ENCODE measurements around the gene PRDM4. TPM values are rescaled to one million over a fixed set of nuclear protein-coding genes. Genes with fewer than 3 reads are reported as not detected.
"Not testable (repeated sequence)": the region's sequence is repeated elsewhere in the genome, so short reads cannot be mapped to it uniquely, and the experiment has no call there.

The PRDM4 gene
- total RNA-seq, 1 donor from 2014 or later, result 29.2 TPM

DNA sequence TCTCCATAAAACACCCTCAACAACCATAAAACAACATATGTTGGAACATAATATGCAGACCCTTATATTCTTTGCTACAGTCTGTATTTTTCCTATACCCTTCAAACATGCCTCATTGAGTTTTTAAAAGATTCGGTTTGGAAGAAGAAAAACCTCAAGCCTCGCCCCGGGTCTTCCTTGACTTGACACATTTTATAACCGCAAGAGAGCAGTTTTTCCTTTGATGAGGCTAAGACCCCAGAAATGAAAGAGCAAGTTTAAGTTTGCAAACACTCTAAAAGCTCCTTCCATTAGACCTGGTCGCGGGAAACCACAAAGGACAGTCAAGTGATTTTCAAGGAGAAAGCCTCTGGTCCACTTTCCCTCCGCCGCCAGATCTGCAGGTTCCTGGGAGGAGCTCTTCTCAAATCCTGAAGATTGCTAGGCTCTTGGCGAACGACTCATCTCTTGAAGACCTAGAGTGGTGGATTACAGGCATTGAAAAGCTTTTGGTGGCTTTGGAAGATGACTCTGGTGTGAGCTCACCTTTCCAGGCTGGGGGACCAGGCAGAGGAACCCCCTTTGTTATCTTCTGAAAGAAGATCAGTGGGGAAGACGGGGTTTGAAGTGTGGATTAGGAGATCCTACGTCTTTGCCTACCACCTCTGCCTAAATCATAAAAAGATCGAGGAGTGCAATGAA is 13.6 kb upstream of the PRDM4 start, which contains the start of gene ASCL4:
ASCL4 (plus strand) TSS at position 356 of the 681 bp plus-strand sequence. CDS start 515 bp downstream, outside the sequence.
- intact Hi-C loops (cut with micrococcal nuclease), result no loop called here

DNA sequence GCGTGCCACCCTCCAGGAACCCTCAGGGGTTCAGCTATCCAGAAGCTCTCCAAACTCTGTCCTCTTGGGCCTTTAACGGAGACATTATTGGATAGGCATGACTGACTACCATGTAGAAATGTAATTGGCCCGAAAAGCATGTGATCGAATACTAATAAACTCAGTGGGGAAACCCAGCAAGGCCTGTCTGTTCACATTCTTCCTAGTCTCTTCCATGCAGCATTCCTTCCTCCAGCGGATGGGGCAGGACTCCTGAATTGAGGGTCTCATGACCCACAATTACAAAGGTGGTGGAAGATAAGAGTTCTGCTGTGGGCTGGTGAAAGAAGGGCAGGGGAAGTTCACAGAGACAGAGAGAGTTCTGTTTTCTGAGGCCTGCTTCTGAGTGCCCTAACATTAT is 6.5 kb upstream of the PRDM4 start:
- intact Hi-C loops (cut with micrococcal nuclease), result no loop called here

DNA sequence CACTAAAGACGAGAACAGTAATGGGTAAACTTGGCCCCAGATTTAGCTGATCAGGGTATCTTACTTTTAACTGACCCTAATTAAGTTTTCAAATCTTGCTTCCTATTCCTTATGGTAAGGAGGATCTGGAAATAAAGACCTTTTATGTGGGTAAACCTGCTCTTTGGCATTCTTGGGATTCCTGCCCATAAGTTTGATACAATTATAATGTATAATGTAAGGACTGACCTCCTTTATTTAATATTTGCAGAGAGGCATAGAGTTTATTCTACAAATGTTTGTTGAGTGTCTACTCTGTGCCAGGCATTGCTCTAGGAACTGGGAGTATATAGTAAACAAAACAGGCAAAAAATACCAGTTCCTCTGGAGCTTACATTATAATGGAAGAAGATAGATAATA is 4.4 kb upstream of the PRDM4 start:
- intact Hi-C loops (cut with micrococcal nuclease), result no loop called here

DNA sequence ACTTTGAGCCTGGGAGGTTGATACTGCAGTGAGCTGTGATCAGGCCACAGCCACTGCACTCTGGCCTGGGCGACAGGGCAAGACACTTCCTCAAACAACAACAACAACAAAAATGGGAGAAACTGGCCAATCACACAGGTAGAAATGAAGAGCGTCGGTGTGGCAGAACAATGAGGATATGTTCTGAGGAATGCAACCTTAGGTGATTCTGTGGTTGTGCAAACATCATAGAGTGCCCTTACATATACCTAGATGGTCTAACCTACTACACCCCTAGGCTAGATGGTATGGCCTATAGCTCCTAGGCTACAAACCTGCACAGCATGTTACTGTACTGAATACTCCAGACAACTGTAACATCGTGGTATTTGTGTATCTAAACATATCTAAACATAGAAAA is 3.7 kb upstream of the PRDM4 start:
- intact Hi-C loops (cut with micrococcal nuclease), result loop anchor here (5.0 kb wide), 4 partner anchors 123 to 748 kb away; no protein-coding TSS in a partner anchor

DNA sequence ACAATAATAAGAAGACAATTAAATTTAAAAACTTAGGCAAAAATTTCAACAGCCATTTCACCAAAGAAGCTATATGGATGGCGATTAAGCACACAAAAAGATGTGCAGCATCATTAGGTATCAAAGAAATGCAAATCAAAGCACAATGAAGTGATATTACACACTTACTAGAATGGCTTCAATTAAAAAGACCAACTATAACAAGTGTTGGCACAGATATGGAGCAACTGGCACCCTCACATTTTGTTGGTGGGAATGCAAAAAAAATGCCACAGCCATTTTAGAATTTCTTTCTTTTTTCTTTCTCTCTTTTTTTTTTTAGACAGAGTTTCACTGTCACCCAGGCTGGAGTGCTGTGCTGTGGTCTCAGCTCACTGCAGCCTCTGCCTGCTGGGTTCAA is 1.9 kb upstream of the PRDM4 start:
- intact Hi-C loops (cut with micrococcal nuclease), result loop anchor here (5.0 kb wide), 4 partner anchors 124 to 749 kb away; no protein-coding TSS in a partner anchor

DNA sequence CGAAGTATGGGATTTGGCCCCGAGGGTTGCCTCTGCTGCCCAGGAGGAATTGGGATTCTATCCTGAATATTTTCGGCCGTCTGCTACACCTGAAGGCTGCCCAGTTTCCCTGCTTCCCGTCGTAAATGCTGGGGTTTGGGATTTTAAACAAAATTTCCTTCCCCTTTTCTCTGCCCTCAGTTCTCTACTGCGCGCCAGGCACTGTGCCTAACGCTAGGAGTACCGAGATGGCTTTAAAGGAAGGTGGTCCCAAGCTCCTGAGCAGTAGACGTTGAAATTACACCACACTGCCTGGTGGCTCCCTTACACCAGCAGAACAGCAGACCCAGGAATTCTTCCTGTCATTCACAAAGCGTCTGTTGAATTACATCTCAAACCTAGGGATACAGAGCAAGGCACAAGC is 566 bp upstream of the PRDM4 start:
- intact Hi-C loops (cut with micrococcal nuclease), result loop anchor here (1.0 to 5.0 kb wide), 9 partner anchors 76 to 1459 kb away; partner anchors contain the start of genes CRY1, PWP1, SART3 and TCP11L2

DNA sequence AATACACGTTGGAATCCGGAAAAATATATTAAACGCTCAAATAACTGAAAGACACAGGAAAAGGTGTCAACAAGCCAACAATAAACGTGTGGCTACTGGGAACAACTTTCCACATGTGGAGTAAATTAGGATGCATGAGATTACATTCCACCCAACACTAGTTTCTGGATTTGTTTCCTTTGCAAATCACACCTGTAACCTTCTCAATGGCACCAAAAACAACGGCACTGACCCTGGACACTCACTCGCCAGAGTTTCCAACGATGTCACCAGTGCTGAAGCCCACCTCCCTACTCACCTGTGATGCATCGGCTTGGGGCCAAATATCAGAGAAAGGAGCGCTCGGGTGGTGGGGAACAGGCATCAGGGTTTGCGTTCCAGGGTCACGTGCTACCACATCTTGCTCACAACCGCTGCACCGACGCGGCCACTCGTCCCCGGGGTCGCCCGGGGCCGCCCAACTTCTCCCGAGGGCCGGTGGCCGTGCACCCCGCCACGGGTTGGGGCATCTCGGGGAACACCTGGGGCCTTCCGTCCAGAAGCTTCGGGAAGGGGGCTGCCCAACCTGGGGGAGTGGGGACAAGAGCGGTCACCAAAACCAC is 629 bp downstream of the PRDM4 start:
- intact Hi-C loops (cut with micrococcal nuclease), result loop anchor here (2.0 to 5.0 kb wide), 8 partner anchors 84 to 1458 kb away; partner anchors contain the start of genes CRY1, SART3 and TCP11L2

DNA sequence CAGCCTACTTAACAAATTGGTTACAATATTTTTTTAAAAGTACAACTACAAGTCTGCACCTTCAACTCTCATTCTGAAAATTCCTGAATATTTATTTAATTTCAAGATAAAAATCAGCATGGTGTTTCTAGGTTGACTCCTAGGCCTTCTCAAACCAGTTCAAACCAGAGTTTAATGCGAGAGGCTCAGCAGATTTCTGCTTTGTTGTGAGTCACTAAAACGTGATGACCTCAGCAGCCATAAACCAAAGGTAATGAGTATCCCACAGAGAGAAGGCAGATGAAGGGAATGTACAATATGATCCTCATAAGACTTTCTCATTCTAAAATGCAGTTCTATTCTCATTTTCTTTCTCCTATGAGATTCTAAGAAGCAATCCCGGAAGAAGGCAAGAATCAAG is 1.5 kb downstream of the PRDM4 start:
- intact Hi-C loops (cut with micrococcal nuclease), result no loop called here

DNA sequence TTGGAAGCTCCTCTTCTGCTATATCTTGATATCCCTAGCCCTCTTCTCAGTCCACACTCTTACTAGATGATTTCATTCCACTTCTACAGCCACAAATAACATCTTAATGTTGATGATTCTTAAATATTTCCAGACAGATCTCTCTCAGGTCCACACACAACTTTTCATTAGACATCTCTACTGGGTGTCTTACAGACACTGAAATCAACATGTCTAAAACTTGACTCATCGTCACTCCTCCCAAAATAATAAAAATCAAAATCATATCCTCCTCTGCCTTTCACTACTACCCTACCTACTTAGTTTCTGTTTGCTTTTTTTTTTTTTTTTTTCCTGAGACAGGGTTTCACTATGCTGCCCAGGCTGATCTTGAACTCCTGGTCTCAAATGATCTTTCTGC is 11.9 kb downstream of the PRDM4 start:
- intact Hi-C loops (cut with micrococcal nuclease), result no loop called here

DNA sequence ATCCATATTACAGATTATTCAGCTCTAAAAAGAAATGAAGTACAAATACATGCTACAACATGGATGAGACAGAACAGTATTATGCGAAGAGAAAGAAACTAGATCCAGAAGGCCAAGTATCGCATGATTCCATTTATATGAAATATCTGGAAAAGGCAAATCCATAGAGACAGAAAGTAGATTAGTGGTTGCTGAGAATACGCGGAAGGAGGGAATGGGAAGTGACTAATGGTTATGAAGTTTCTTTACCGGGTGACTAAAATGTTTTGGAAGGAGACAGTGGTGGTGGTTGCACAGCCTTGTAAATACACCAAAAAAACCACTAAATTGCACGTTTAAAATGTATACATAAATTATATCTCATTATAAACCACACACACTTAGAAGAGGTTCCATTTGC is 12.5 kb downstream of the PRDM4 start:
- intact Hi-C loops (cut with micrococcal nuclease), result no loop called here

DNA sequence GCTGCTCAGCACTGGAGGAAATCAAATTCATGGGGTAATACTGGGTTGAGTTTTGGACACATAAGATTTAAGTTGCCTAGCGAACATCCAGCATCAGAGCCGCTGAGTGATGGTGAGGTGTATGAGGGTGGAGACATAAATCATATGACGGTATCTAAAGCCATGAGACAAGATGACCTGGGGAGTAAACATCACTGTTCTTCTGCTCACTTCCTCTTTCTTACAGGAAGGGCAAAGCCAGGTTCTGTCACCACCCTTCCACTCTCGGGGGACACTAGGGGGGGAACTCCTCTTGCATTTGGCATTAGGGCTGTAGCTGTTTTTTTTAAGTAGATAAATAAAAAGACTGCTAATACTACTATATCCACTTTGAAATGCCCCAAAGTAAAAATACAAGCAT is 24.0 kb downstream of the PRDM4 start:
- intact Hi-C loops (cut with micrococcal nuclease), result no loop called here

DNA sequence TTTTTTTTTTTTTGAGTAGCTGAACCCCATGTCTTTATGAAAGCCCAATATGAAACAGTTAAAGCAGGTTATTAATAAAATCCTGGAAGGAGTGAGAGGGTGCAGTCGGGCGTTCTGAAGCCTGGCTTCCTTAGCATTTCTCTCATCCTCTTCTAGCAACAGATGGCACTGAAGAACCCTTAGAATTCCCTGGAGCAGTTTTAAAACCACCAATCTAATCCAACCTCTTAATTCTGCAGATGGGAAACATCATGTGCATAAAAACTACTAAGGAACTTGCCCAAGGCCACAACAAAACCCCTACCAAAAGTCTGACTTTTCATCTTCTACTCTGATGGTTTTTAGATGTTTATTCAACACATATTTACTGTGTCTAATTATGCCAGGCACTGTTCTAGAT is 25.2 kb downstream of the PRDM4 start:
- intact Hi-C loops (cut with micrococcal nuclease), result no loop called here

DNA sequence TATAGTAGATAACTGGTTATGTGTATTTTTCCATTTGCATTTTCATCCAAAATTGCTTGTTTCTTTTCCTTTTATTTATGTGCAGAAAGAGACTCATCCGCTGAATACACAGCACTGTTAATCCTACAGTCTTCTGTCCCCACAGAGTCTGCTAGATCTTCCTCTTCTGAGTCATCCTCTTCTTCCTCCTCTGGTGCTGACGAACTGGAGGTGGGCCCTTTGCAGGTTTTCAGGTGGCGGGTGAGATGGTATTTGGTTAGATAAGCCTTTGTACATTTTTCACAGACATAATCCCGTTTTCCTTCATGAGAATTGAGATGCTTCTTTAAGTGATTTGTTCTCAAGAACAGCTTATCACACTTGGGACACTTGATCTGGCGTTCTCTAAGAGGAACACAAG is 26.8 kb downstream of the PRDM4 start:
- intact Hi-C loops (cut with micrococcal nuclease), result no loop called here

DNA sequence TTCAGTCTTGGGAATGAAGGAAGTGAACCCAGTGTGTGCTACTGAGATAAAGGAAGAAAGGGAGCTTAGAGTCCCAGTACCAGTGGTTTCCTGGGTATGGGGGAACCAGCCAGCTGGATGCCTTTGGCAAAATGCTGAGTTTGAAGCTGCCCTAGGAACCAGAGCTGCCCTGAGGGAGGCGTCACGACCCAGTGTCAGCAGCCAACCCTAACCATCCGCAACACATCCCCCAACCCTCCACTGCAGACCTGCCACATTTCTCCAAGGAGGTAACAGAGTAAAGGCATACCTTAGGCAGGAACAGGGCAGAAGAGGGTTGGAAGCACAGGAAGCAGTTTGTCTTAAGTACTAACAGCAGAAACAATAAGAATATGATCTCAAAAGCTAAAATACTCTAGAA is 28.6 kb downstream of the PRDM4 start:
- intact Hi-C loops (cut with micrococcal nuclease), result no loop called here

DNA sequence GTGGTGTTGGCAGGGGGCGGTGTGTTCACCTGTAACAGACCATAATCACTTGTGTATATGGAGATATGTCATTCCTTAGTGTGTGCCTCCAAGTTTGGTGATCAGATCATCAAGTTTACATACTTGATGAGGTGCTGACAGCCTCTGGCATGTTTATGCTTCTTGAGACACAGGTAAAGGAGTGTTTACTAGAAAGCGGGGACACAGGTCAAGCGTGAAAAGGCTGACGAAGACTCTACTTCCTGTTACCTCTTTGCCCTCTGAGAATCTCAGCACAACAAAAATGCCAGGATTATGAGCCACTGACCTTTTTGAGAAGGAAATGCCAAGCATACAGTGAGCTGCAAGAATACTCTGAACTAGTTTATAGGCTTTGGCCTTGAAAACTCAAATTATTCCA is 29.6 kb downstream of the PRDM4 start:
- intact Hi-C loops (cut with micrococcal nuclease), result no loop called here

DNA sequence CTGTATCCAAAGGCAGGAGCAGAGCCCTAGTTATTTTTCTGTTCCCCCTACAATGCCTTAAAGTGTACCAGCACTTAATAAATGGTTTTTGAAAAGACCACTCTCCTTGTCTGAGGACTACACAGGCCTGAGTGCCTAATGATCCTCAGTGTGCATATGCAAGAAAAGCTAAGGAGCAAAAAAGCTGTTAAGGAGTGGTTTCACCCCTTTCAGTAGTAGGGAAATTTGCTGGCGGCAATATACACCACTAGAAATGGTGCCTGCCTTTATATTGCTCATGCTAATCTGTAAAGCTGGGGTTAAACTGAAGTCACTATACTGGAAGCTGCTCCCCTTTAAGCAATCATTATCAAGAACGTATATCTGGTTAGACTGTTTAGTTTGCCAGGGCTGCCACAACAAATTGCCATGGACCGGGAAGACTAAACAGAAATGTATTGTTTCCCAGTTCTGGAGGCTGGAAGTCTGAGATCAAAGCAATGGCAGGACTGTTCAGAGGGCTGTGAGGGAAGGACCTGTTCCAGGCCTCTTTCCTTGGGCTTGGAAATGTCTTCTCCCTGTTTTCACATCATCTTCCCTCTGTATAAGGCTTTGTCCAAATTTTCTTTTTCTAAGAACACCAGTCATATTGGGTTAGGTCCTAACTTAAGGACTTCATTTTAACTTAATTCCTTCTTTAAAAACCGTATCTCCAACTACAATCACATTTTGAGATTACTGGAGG is 30.2 kb downstream of the PRDM4 start:
- intact Hi-C loops (cut with micrococcal nuclease), result no loop called here

DNA sequence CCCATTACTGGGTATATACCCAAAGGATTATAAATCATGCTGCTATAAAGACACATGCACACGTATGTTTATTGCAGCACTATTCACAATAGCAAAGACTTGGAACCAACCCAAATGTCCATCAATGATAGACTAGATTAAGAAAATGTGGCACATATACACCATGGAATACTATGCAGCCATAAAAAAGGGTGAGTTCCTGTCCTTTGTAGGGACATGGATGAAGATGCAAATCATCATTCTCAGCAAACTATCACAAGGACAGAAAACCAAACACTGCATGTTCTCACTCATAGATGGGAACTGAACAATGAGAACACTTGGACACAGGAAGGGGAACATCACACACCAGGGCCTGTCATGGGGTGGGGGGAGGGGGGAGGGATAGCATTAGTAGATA is 33.2 kb downstream of the PRDM4 start:
- intact Hi-C loops (cut with micrococcal nuclease), result not testable (repeated sequence)

DNA sequence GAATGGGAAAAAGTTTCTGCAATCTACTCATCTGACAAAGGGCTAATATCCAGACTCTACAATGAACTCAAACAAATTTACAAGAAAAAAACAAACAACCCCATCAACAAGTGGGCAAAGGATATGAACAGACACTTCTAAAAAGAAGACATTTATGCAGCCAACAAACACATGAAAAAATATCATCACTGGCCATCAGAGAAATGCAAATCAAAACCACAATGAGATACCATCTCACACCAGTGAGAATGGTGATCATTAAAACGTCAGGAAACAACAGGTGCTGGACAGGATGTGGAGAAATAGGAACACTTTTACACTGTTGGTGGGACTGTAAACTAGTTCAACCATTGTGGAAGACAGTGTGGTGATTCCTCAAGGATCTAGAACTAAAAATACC is 33.6 kb downstream of the PRDM4 start:
- intact Hi-C loops (cut with micrococcal nuclease), result not testable (repeated sequence)

DNA sequence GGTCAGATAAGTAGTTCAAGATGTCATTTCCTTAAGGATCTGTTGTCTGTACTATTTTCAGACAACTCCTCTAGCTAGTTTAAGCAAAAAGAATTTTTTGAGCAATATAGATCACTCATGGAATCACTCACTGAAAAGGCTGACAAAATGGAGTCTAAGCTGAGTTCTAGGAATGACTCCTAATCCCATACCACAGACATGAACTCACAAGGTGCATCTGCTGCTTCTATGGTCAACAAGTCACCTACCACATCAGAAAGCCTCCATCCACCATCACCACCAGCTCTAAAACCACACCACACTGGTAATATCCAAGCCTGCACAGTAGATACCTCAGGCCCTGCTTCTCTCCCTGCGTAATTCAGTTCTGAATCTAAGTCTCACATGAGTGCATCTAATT is 42.3 kb downstream of the PRDM4 start:
- intact Hi-C loops (cut with micrococcal nuclease), result no loop called here

DNA sequence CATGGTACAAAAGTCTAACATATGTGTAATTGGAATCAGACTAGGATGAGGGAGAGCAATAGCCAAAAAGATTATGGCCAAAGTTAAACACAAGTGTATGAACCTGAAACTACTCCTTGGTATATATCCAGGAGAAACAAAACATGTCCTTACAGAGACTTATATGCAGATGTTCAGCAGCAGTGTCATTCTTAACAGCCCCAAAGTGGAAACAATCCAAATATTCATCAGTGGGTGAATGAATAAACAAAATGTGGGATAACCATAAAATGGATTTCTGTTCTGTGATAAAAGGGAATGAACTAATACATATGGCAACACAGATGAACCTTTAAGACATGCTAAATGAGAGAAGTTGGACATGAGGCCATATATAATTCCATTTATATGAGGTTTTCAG is 45.2 kb downstream of the PRDM4 start:
- intact Hi-C loops (cut with micrococcal nuclease), result no loop called here

DNA sequence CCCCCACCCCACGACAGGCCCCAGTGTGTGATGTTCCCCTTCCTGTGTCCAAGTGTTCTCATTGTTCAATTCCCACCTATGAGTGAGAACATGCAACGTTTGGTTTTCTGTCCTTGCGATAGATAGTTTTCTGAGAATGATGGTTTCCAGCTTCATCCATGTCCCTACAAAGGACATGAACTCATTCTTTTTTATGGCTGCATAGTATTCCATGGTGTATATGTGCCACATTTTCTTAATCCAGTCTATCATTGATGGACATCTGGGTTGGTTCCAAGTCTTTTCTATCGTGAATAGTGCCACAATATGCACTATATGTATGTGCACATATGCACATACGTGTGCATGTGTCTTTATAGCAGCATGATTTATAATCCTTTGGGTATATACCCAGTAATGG is 55.4 kb downstream of the PRDM4 start:
- intact Hi-C loops (cut with micrococcal nuclease), result not testable (repeated sequence)

DNA sequence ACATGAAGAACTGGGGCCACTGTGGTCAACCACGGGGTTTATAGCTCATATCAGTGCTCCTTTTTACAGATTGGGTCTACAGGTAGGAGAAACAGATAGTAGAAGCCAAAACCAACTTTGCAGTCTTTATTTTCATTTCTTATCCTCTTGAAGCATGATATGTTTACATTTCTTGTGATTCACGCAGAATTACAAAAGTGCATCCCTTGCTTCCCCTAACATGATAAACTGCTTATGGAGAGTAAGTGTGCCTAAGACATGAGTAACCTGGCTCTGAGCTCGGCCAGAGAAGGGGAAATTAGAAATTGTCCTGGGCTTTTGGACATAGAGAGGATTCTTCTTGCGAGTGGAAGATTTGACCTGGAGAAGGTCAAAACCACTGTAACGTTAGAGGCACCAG is 56.9 kb downstream of the PRDM4 start:
- intact Hi-C loops (cut with micrococcal nuclease), result no loop called here

Measured in T-helper 2 cell treated with Interferon-gamma antibody and Interleukin-4, amounts not matched to agents 100 ng/mL and 5 ng/mL, for 36 hours (primary cell).